H9 (cell line): ENCODE results near the gene M6PR. TPM values are rescaled to one million over a fixed set of nuclear protein-coding genes. Genes with fewer than 3 reads are reported as not detected.

ENCODE experiments used
- DNase-seq: peaks from one replicate; pipeline ENCODE4 v3.0.0-alpha.2; 2017
- H2AFZ ChIP-seq: one replicate; pipeline ENCODE4 v1.6.1; 2013; ENCODE audit warnings: mild to moderate bottlenecking, low read length, control low read depth, moderate library complexity
- H2AK5ac ChIP-seq: 2 replicates; pipeline ENCODE4 v1.6.1; 2013; ENCODE audit warnings: low read length, control low read depth, mixed read lengths; ENCODE audit not compliant: insufficient read length
- H2BK120ac ChIP-seq: one replicate; pipeline ENCODE4 v1.6.1; 2013; ENCODE audit warnings: low read depth, mild to moderate bottlenecking, low read length, control low read depth, inconsistent platforms; ENCODE audit not compliant: poor library complexity, severe bottlenecking
- H2BK12ac ChIP-seq: 2 replicates; pipeline ENCODE4 v1.6.1; 2013; ENCODE audit warnings: low read length, control low read depth, mixed read lengths, low read depth; ENCODE audit not compliant: insufficient read length
- H2BK15ac ChIP-seq: 2 replicates; pipeline ENCODE4 v1.6.1; 2013; ENCODE audit warnings: low read depth, low read length, control low read depth
- H2BK20ac ChIP-seq: one replicate; pipeline ENCODE4 v1.6.1; 2013; ENCODE audit warnings: low read depth, mild to moderate bottlenecking, low read length, control low read depth, inconsistent platforms; ENCODE audit not compliant: poor library complexity, severe bottlenecking
- H2BK5ac ChIP-seq: 2 replicates; pipeline ENCODE4 v1.6.1; 2013; ENCODE audit warnings: low read length, control low read depth, mixed read lengths; ENCODE audit not compliant: insufficient read length
- H3K14ac ChIP-seq: 2 replicates; pipeline ENCODE4 v1.6.1; 2013; ENCODE audit warnings: low read length, control low read depth; ENCODE audit not compliant: insufficient read depth
- H3K18ac ChIP-seq: 2 replicates; pipeline ENCODE4 v1.6.1; 2013; ENCODE audit warnings: low read depth, mild to moderate bottlenecking, mixed read lengths, low read length, control low read depth; ENCODE audit not compliant: insufficient read length
- H3K23ac ChIP-seq: 2 replicates; pipeline ENCODE4 v1.6.1; 2013; ENCODE audit warnings: low read length, control low read depth, mixed read lengths, low read depth; ENCODE audit not compliant: insufficient read length
- H3K23me2 ChIP-seq: 2 replicates; pipeline ENCODE4 v1.6.1; 2013; ENCODE audit warnings: low read depth, mild to moderate bottlenecking, mixed read lengths, low read length, control low read depth; ENCODE audit not compliant: insufficient read length, poor library complexity, severe bottlenecking
- H3K27ac ChIP-seq: 2 replicates; pipeline ENCODE4 v1.5.1; 2013; ENCODE audit warnings: low read length, control low read depth, mixed read lengths, low read depth; ENCODE audit not compliant: insufficient read length
- H3K27me3 ChIP-seq: 2 replicates; pipeline ENCODE4 v1.6.1; 2013; ENCODE audit warnings: low read length, control low read depth, inconsistent platforms; ENCODE audit not compliant: insufficient read depth
- H3K4ac ChIP-seq: 2 replicates; pipeline ENCODE4 v1.6.1; 2013; ENCODE audit warnings: low read depth, mild to moderate bottlenecking, control low read depth, inconsistent platforms, low read length, moderate library complexity
- H3K4me1 ChIP-seq: 2 replicates; pipeline ENCODE4 v1.6.1; 2013; ENCODE audit warnings: low read length, control low read depth, inconsistent platforms; ENCODE audit not compliant: insufficient read depth
- H3K4me2 ChIP-seq: 2 replicates; pipeline ENCODE4 v1.6.1; 2013; ENCODE audit warnings: low read length, control low read depth, mixed read lengths; ENCODE audit not compliant: insufficient read length, insufficient read depth
- H3K56ac ChIP-seq: 2 replicates; pipeline ENCODE4 v1.6.1; 2013; ENCODE audit warnings: low read depth, mild to moderate bottlenecking, mixed read lengths, low read length, control low read depth; ENCODE audit not compliant: insufficient read length
- H3K79me1 ChIP-seq: 2 replicates; pipeline ENCODE4 v1.6.1; 2013; ENCODE audit warnings: low read depth, mild to moderate bottlenecking, moderate library complexity, low read length, control low read depth, inconsistent platforms; ENCODE audit not compliant: insufficient read depth, poor library complexity, severe bottlenecking
- H3K79me2 ChIP-seq: 2 replicates; pipeline ENCODE4 v1.6.1; 2013; ENCODE audit warnings: low read length, control low read depth, inconsistent platforms; ENCODE audit not compliant: insufficient read depth
- H3K9ac ChIP-seq: 2 replicates; pipeline ENCODE4 v1.6.1; 2013; ENCODE audit warnings: low read length, control low read depth, mixed read lengths; ENCODE audit not compliant: insufficient read length; ENCODE audit errors: extremely low read depth
- H3K9me3 ChIP-seq: one replicate; pipeline ENCODE4 v1.6.1; 2013; ENCODE audit warnings: low read depth, low read length, inconsistent platforms; ENCODE audit not compliant: control insufficient read depth
- H3T11ph ChIP-seq: one replicate; pipeline ENCODE4 v1.6.1; 2013; ENCODE audit warnings: mild to moderate bottlenecking, low read length, control low read depth, inconsistent platforms
- H4K20me1 ChIP-seq: one replicate; pipeline ENCODE4 v1.6.1; 2013; ENCODE audit not compliant: control insufficient read depth, insufficient read length, insufficient read depth
- H4K5ac ChIP-seq: 2 replicates; pipeline ENCODE4 v1.6.1; 2013; ENCODE audit warnings: low read depth, mild to moderate bottlenecking, mixed read lengths, low read length, control low read depth; ENCODE audit not compliant: insufficient read length
- H4K8ac ChIP-seq: replicated peaks from 2 replicates; pipeline ENCODE4 v1.6.1; 2013; ENCODE audit warnings: low read length, control low read depth, mixed read lengths, low read depth; ENCODE audit not compliant: insufficient read length
- H4K91ac ChIP-seq: 2 replicates; pipeline ENCODE4 v1.6.1; 2013; ENCODE audit warnings: low read depth, mild to moderate bottlenecking, moderate library complexity, mixed read lengths, low read length, control low read depth; ENCODE audit not compliant: insufficient read length
- H3K27ac Mint-ChIP-seq, 3 experiments: 2 replicates in 2 of 3; 3 replicates in 1 of 3; pipeline ENCODE4 v1.8.0; 2020 to 2021; ENCODE audit warnings: mixed read lengths in 3 of 3, mild to moderate bottlenecking in 1 of 3, moderate library complexity in 1 of 3
- H3K27me3 Mint-ChIP-seq: 2 replicates; pipeline ENCODE4 v1.8.0; 2021; ENCODE audit warnings: low read depth, mild to moderate bottlenecking, moderate library complexity, mixed read lengths
- H3K36me3 Mint-ChIP-seq, 3 experiments: 2 replicates in 2 of 3; 3 replicates in 1 of 3; pipeline ENCODE4 v1.8.0; 2020 to 2021; ENCODE audit warnings: low read depth in 3 of 3, mixed read lengths in 3 of 3; ENCODE audit not compliant: insufficient read depth in 1 of 3
- H3K4me1 Mint-ChIP-seq, 2 experiments: 2 replicates each; pipeline ENCODE4 v1.8.0; 2020; ENCODE audit warnings: mixed read lengths in 2 of 2
- H3K4me3 Mint-ChIP-seq, 2 experiments: 2 replicates in 1 of 2; 3 replicates in 1 of 2; pipeline ENCODE4 v1.8.0; 2020 to 2021; ENCODE audit warnings: mild to moderate bottlenecking in 2 of 2, mixed read lengths in 2 of 2, moderate library complexity in 1 of 2
- H3K9me3 Mint-ChIP-seq, 2 experiments: 2 replicates in 1 of 2; 3 replicates in 1 of 2; pipeline ENCODE4 v1.8.0; 2020; ENCODE audit warnings: mild to moderate bottlenecking in 2 of 2, mixed read lengths in 2 of 2, moderate library complexity in 1 of 2
- WGBS: extraction: QIAGEN DNeasy Blood & Tissue Kit; methylation state at CpG from one replicate; pipeline ENCODE4 v1.1.7; 2013; ENCODE audit warnings: missing lambda C conversion rate, low lambda C conversion rate, mixed read lengths; ENCODE audit not compliant: insufficient read length; ENCODE audit errors: extremely low coverage; 5-methylcytosine and 5-hydroxymethylcytosine counted together
- total RNA-seq: library from RNA; stranded (reverse); gene quantifications from 2 replicates; pipeline ENCODE4 v1.2.1, GENCODE V29; 2021
- TF ChIP-seq, protein P1 (sequence below): fragments of 200-600 bp; sonication (generic); conservative IDR thresholded peaks from 3 replicates; pipeline ENCODE4 v1.8.0; 2021; ENCODE audit warnings: antibody characterized with exemption, mild to moderate bottlenecking

M6PR gene
- total RNA-seq, 1 experiment from 2014 or later: 163 TPM

DNA sequence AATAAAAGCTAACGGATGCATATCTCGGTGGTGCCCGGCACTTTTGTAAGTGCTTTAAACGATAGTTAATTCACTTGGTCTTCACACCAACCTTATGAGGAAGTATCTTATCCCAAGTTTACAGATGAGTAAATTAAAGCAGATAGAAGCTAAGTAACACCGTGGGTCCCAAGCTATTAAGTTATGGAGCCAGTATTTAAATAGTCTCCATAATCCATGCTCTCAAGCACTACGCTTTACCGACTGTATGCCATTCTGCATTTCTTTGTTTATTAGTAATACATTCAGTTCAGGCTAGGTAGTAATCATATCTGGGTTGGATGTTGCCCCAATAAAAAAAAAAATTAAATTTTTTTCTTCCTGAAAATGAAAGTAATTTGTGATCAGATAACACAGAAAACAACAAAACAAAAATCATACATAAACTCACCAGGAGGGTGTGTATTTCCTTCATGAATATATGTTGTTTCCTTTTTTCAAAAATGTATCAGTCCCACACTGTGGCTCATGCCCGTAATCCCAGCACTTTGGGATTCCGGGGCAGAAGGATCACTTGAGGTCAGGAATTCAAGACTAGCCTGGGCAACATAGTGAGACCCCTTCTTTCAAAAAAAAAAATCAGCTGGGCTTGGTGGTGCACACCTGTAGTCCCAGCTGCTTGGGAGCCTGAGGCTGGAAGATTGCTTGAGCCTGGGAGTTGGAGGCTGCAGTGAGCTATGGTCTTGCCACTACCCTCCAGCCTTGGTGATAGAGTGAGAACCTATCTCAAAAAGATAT is 1.4 kb upstream of the M6PR start:
- Histone ChIP-seq H4K20me1 (no peaks in the 10 kb centered on the region), H2BK12ac (no peak overlapping the region), H3K27ac (no peak overlapping the region), H2BK120ac (no peak overlapping the region), H3K9ac (no peak overlapping the region), H3K4ac (no peak overlapping the region), H3K18ac (no peak overlapping the region), H4K5ac (no peak overlapping the region), H3K9me3 (peaks cover 22% of the 10 kb centered on the region), H3K27me3 (no peaks in the 10 kb centered on the region), H3K79me2 (peaks cover 14% of the 10 kb centered on the region), H2AFZ (no peak overlapping the region), H2BK15ac (no peak overlapping the region), H3K23ac (no peak overlapping the region), H3K14ac (no peak overlapping the region), H4K8ac (no peak overlapping the region), H3K23me2 (peaks cover 14% of the 10 kb centered on the region), H3K4me2 (peak overlapping the region; percentile 90), H3K79me1 (peaks cover 5% of the 10 kb centered on the region), H2BK5ac (no peak overlapping the region), H2BK20ac (no peak overlapping the region), H2AK5ac (no peak overlapping the region), H4K91ac (no peak overlapping the region), H3T11ph (no peak overlapping the region), H3K4me1 (no peaks in the 10 kb centered on the region), H3K56ac (no peak overlapping the region)
- peak overlapping the region in 1 of 3 experiments; percentile 97; a peak in 1 of 7 replicates for H3K27ac Mint-ChIP-seq
- H3K9me3 Mint-ChIP-seq: peaks cover 12 to 13% of the 10 kb centered on the region in 2 experiments
- DNase-seq: no peak
- H3K27me3 Mint-ChIP-seq: no peaks in the 10 kb centered on the region; the same call in 1 of the 2 replicates
- WGBS: no CpG with 5 or more reads among the region's 9 CpGs
- peaks cover 12 to 17% of the 10 kb centered on the region in 2 experiments for H3K4me1 Mint-ChIP-seq
- H3K4me3 Mint-ChIP-seq: peak overlapping the region; percentile 98 to 99
- H3K36me3 Mint-ChIP-seq: peaks cover 19 to 43% (median 39%) of the 10 kb centered on the region in 3 experiments
- TF ChIP-seq, protein P1, sequence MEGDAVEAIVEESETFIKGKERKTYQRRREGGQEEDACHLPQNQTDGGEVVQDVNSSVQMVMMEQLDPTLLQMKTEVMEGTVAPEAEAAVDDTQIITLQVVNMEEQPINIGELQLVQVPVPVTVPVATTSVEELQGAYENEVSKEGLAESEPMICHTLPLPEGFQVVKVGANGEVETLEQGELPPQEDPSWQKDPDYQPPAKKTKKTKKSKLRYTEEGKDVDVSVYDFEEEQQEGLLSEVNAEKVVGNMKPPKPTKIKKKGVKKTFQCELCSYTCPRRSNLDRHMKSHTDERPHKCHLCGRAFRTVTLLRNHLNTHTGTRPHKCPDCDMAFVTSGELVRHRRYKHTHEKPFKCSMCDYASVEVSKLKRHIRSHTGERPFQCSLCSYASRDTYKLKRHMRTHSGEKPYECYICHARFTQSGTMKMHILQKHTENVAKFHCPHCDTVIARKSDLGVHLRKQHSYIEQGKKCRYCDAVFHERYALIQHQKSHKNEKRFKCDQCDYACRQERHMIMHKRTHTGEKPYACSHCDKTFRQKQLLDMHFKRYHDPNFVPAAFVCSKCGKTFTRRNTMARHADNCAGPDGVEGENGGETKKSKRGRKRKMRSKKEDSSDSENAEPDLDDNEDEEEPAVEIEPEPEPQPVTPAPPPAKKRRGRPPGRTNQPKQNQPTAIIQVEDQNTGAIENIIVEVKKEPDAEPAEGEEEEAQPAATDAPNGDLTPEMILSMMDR: no peak
